ENCODE results near the gene SLC2A1.
A peak's percentile ranks its signal among the peaks of the same experiment; 100 is the strongest.
"Not testable (repeated sequence)": the region's sequence is repeated elsewhere in the genome, so short reads cannot be mapped to it uniquely, and the experiment has no call there.

The SLC2A1 gene

DNA sequence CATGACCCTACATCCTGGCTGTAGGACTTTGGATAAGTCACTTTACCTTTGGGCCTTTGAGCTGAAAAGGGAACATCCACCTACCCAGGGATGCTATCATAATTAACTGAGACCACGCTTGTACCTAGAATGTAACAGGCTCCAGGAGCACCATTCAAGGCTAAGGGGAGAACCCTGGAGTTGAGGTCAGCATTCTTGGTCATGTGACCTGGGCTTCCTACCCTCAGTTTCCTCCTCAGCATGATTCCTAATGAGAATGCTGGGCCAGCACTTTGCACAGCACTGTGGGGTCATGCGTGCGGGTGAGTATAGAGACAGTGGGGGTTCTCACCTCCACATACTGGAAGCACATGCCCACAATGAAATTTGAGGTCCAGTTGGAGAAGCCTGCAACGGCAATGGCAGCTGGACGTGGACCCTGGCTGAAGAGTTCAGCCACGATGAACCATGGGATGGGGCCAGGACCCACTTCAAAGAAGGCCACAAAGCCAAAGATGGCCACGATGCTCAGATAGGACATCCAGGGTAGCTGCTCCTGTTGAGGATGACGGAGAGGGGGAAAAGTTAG lies 31.3 kb downstream of the SLC2A1 start:
- no peak for DNase-seq

DNA sequence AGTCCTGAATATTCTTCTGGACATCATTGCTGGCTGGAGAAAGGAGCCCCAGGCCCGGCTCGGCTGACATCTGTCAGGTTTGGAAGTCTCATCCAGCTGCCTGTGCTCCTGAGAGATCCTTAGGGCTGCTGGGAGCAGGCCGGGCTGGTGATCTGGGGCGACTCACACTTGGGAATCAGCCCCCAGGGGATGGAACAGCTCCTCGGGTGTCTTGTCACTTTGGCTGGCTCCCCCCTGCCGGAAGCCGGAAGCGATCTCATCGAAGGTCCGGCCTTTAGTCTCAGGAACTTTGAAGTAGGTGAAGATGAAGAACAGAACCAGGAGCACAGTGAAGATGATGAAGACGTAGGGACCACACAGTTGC lies 31.8 kb downstream of the SLC2A1 start:
- no peak for DNase-seq

DNA sequence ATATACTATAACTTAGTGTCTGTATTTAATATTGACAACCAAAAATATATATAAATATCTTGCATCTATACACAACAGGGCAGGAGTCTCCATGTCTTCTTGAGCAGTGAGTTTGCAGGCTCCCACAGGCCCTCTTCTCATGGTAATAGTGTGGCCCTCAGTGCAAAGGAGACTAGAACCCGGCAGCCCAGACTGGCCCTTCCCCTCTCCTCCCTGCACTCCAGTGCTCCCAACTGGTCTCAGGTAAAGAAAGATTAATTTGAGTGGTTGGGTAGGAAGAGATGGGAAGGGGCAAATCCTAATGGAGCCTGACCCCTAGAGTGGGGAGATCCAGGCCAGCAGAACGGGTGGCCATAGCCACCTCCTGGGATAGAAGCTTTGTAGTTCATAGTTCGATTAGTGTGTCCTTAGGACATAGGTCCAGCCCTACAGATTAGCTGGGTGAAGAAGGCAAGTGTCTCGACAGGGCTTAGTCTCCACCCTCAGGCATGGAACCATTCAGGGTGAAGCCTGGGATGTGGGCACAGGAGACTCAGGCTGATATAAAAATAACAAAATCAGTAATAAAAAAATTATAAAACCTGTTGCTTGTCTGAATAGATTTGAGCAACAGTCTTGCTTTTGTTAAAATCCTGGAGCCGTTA lies 32.3 kb downstream of the SLC2A1 start:
- no peak for DNase-seq

DNA sequence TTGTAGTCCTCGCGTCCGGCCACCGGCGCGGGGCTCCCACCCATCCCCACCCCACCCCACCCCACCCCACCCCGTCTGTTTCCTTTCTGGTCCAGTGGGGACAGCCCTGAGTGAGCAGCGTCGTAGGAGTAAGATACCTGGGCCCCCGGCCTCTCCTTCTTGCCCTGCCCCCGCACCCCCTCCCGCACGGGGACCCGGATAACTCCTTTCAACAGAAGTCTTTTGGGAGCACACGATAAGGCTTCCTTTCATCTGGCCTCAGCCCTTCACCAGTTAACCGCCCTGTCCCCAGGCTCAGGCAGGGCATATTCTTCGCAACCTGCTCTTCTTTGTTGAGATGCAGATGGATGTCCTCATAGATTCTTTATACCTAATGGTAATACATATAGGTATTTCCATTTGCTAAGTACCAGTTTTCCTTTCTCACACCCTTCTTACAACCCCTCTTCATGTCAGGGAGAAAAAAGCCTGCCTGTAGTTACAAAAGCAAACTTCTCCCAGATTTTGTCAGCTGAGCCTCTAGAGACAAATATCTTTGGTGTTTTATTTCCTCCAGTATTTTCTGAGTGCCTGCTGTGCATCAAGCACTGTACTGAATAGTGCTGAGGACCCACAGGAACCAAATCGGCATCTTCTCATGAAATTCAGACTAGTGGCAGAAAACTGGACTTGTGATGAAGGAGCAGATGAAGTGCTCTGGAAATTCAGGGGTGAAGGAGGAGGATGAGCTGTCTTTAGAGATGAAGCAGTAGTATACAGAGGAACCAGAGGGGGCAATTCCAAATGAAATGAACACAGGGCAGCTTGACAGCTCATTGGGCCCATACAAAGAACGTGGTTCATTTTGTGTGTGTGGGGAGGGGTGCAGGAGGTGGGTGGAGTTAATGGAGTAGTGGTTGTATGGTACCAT lies 33.6 kb downstream of the SLC2A1 start:
- no peak for DNase-seq

DNA sequence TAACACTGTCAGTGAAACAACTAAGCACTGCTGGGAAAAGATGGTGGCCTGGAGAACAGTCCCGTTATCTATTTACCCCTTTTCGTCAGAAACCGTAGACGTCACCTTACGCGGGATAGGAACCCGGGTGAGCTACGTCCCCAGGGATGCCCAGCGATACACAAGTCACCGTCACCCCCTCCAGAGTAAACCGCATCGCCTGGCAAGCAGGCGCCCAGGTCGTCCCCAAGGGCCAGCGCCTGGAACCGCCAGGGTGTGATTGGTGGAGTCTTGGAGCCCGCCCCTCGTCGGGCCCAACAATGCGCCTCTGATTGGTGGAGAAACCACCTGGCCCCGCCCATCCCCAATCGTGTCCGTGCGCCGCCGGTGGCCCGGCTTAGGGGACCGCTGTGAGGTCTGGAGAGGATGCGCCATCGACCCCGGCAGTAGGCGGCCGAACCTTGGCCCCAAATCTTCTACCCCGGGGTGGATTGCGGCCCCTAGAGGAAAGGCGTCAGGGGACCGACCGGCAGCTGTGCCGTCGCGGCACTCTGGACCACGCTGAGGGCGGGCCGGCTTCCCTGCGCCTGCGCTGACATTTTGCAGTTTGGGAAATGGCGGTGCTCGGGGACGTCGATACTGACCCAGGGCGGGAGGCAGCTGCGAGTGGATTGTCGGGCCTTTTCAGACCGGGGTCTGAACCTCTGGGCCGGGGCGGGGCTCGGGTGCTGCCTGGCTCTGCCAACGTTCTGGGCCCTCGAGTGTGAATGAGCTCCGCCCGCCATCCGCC lies 34.4 kb downstream of the SLC2A1 start:
- peak; percentile 84 for DNase-seq

DNA sequence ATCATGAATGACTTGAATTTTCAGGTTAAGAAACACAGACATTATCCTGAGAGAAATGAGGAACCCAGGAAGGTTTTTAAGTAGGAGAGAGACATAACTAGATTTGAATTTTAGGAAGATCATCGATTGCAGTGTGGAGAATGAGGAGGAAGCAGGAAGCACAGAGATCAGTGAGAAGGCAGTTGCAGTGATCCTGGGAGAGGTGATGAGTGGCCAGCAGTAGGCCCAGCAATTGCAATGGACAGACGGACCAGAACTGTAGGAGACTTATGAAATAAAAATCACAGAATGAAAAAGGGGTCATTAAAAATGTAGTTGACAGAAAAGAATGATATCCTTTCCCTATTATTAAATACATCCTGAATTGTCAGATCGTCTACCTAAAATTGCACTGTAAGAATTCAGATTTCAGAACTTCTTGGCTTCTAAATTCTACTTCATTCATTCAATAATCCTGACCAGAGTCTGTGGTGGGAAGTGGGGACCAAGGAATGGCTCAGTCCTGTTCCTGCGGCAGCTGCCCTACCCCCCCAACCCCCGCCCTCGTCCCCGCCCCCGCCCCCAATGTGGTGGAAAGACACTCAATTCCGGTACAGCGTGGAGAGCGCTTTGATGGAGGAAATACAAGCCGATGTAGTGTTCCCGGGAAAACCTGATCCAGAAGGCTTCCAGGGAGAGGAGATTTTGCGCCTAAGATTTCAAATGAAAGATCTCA lies 35.1 kb downstream of the SLC2A1 start:
- DNase-seq = no peak

DNA sequence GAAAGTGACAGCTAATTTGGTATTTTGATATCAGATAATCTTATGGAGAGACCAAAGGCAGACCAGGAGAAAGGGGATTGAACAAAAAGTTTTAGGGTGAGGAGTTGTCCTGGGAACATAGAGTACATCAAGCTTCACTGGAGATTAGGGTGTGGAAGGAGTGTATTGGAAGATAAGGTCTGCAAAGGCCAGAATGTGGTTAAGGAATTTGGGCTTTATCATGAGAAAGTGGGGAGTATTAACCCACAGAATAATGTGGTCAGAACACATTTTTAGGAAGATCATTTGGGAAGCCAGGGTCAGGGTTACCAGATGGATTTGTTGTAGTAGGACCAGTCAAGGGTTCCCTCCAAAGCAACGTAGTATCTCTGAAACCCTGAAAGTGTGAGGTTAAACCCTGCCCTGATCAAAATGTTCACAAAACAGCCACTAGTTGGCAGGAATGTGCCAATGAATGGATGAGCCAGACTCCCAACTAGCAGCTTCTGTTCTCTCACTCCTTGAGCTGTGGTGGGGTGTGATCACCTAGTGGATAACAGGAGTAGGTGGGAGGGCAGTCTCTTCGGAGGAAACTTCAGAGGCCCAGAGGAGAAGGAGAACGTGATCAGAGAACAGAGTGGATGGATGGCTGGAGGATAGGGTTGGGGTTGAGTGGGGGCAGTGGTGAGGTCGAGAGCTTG lies 35.8 kb downstream of the SLC2A1 start:
- peak; percentile 63 for DNase-seq

DNA sequence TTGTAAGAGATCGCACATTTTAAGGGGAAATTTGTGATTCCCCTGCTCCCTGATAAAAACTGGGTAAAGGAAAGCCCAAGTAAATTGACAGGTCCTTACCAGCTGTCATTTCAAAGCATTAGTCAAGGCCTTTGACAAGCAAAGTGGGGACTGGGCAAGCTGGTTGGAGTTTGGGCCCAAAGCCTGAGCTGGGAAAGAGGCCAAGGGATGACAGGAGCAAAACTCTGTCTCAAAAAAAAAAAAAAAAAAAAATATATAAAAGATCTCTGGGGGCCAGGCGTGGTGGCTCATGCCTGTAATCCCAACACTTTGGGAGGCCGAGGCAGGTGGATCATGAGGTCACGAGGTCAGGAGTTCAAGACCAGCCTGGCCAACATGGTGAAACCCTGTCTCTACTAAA lies 36.9 kb downstream of the SLC2A1 start:
- no peak for DNase-seq

DNA sequence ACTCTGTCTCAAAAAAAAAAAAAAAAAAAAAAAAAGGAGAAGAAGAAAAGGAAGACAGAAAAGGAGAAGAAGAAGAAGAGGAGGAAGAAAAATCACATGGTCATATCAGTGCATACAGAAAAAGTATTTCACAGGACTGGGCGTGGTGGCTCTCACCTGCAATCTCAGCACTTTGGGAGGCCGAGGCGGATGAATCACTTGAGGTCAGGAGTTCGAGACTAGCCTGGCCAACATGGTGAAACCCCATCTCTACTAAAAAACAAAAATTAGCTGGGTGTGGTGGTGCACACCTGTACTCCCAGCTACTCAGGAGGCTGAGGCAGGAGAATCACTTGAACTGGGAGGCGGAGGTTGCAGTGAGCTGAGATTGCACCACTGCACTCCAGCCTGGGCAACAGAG lies 39.0 kb downstream of the SLC2A1 start:
- not testable (repeated sequence) for DNase-seq

DNA sequence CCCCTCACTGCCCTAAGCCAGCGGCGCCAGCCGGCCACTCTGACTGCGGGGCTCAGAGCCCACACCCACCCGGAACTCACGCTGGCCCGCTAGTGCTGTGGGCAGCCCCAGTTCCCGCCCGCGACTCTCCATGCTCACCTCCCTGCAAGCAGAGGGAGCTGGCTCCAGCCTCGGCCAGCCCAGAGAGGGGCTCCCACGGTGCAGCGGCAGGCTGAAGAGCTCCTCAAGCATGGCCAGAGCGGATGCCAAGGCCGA lies 41.5 kb downstream of the SLC2A1 start:
- no peak for DNase-seq

DNA sequence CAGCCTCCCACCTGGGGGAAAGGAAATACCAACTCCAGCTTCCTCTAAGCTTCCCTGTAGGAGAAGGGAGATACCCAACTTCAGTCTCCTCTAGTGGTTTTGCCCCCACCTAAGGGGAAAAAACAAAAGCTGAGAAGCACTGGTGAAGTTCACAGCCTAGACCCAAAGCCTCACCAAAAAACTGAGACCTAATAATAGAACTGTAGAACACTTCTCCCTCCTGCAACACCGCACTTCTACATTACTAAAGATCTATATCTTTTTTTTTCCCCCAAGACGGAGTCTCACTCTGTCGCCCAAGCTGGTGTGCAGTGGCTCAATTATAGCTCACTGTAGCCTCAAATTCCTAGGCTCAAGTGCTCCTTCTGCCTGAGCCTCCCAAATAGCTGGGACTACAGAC lies 43.2 kb downstream of the SLC2A1 start:
- no peak for DNase-seq

DNA sequence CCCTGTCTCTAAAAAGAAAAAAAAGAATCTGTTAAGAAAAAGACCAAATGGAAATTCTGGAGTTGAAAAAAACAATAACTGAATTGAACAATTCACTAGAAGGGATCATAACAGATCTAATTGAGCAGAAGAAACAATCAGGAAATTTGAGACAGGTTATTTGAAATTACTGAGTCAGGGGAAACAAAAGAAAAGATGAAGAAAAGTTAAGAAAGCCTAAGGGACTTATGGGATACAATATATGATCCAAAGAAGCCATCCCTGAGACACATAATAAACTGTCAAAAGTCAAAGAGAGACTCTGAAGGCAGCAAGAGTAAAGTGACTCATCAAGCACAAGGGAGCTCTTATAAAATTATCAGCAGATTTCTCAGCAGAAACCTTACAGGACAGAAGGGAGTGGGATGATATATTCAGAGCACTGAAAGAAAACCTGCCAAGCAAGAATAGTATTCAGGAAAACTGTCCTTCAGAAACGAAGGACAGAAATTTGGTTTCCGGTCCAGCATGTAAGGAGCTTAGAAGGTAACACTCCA lies 44.5 kb downstream of the SLC2A1 start:
- no peak for DNase-seq

DNA sequence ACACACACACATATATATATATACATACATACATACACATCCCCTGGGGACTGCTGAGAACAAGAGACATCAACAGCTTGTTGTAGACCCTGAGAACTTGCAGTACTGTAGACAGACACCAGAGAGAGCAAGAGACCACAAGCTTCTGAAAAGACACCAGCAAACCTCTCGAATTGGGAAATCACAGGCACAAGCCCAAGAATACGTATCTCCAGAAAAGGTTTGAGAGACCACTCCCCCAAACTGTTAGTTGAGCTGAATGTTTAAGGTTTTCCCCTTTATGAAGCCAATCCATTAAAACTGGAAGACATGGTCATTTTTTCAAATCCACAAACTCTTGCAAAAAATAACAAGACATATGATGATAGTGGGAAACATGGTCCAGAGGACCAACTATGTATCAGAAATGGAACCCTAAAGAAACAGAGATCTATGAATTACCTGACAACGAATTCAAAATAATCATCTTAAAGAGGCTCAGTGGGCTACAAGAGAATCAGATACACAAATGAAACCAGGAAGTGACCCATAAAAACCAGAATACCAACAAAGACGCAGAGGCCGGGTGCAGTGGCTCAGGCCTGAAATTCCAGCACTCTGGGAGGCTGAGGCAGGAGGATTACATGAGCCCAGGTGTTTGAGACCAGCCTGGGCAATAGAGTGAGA lies 45.1 kb downstream of the SLC2A1 start:
- DNase-seq = peak; percentile 69

DNA sequence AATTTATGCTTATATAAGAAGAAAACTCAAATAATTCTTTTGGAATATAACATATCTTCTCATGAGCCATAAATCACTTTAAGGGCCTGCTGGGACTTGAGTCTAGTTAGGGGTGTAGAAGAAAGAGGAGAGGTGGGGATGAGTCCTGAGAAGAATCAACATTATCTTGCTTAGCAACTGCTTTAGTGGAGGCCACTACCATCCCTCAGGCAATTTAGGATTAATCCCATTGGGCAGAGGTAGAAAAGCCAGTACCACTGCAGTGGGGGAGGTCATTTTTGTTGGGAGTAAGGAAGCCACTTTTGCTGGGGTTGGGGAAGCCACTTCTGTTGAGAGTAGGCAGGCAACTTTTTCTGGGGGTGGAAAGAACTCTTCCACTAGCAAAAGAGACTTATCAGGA lies 47.7 kb downstream of the SLC2A1 start:
- no peak for DNase-seq

DNA sequence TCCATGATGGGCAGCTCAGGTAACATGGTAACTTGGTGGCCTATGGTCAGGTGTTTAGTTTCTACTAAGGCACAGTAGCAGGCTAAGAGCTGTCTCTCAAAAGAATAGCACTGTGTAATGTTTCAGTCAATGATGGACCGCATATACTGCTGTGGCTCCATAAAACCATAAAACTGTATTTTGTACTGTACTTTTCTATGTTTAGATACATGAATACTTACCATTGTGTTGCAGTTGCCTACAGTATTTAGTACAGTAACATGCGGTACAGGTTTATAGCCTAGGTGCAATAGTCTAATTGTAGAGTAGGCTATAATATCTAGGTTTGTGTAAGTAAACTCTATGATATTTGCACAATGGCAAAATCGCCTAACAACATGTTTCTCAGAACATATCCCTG lies 50.6 kb downstream of the SLC2A1 start:
- DNase-seq = no peak

DNA sequence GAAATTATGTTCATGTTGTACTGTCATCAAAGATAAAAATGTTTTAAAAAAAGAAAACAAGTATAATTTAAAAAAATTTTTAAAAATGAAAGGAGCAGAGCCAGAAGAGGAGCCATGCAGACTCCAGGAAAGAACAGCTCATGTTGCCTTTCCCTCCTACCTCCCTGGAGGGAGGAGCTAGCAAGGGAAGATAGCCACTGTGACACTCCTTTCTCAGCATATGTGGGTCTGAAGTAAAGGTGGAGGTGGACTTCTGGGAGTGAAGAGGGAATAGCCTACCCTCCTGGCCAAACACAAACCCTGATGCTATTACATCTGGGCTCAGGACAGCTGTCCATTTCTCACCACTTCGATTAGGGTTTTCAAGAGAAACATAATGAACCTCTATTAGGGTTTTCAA lies 54.2 kb downstream of the SLC2A1 start:
- DNase-seq = no peak

DNA sequence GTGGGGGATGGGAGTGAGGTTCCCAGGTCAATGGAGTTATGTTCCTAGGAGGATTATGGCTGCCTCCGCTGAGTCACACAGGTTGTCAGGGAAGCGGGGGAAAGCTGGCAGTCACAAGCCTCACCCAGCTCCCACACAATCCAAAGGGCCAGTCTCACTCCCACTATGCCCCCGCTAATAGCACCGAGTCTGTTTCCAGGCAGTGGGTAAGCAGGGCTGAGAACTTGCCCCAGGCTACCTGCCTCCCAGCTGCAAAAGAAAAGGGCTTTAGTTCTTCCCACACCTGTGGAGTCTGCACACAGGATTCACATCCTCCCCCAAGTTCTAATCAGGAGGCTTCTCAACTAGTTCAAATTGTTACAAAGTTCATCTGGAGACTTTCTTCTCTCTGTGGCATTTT lies 58.7 kb downstream of the SLC2A1 start:
- not testable (repeated sequence) for DNase-seq

DNA sequence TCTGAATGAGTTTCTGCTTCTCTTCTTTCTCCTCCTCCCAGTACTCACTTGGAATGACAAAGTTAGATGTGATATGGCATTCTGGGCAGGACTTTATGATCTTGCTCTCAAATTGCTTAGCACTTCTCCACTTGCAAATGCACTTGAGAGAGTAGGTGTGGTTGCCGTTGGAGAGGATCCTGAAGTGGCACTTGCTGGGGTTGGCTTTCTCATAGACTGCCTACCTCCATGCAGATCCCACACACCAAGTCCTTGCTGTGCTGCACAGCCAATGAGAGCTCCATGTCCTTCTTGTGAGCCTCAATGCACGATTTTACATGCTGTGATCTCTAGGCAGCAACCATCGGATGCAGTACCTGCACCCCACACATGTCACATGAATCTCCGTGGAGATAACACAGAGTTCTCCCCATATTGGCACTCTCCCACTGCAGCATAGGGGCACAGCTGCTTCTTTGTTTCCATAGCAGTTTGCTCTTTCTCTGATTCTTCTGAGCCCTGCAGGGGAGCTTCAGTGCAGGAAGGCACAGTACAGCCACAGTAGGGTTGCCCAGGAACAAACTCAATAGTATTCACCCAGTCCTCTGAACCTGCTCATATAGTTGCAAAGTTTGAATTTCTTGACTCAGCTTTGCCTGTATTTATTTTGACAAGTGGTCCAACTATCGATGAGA lies 67.1 kb downstream of the SLC2A1 start:
- no peak for DNase-seq

DNA sequence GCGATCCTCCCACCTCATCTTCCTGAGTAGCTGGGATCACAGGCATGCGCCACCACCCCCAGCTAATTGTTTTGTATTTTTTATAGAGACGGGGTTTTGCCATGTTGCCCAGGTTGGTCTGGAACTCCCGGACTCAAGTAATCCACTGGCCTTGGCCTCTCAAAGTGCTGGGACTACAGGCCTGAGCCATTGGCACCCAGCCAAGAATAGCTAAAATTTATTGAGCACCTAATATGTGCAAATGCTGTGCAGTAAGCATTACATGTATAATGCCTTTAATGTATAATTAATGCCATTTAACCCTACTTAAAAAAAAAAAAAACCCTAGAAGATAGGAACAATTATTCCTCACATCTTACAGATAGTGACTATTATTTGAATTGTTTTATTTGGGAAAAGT lies 69.4 kb downstream of the SLC2A1 start:
- DNase-seq = no peak

DNA sequence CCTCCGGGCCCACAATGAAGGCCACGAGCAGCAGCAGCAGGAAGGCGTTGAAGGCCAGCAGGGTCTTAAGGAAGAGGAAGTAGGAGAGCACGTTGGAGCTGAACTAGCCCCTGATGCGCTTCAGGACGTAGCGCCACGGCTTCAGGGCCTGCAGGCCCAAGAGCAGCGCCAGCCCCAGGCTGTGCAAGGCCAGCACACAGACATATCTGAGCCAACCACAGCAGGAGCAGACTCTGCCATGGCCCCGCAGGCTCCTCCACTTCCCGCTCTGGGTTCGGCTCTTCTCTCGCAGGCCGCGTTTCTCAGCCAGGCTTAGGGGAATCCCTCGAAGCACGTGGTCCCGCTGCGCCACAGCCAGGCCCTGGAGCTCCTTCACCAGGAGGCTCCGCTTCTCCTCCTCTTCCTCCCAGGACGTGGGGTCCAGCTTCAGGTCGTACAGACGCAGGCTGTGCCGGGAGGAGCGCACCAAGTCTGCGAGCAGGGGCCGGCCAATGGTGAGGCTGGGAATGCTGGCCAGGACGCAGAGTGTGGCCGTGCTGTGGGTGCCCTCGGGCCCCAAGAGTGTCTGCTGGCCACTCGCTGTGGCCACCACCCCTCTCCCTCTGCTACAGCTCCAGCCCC lies 70.5 kb downstream of the SLC2A1 start:
- no peak for DNase-seq

DNA sequence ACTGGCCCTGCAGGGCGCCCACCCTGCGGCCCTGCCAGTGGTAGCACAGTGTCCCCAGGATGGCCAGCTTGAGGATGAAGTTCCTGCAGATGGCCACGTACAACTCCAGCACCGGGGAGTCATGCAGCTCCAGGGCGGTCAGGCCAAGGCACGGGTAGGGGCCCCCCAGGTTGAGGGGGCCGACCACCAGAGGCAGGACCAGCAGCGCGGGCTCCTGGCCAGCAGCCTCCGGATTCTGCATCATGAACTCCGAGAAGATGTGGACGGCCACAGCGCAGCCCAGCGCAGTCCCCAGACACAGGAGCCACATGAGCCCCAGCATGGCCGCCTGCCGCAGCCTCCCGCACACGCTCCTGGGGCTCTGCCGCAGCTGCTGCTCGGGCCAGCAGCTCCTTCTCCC lies 71.3 kb downstream of the SLC2A1 start:
- no peak for DNase-seq

All from HCEC 1CT (cell line).